Measurements from ENCODE around the gene DYNC1I1. TPM values are rescaled to one million over a fixed set of nuclear protein-coding genes. Genes with fewer than 3 reads are reported as not detected.

Gene DYNC1I1
- total RNA-seq, 1 experiment from 2014 or later = 3.6 TPM

- ChIA-PET CTCF (interaction anchor here (0.8 kb wide), 1 partner anchor 190 kb away, joined by 3 read pairs; no protein-coding TSS in a partner anchor), POLR2A (ENCODE audit: low non-redundant PET) (no interaction called here)
- Histone ChIP-seq H3K27ac (ENCODE audit: low read depth, low read length, poor library complexity, severe bottlenecking) (no peak overlapping the region), H3K4me1 (ENCODE audit: insufficient read depth, low read length, poor library complexity, severe bottlenecking) (peaks cover 44% of the 10 kb centered on the region), H3K4me3 (ENCODE audit: low read depth, low read length, poor library complexity, severe bottlenecking) (no peak overlapping the region), H3K27me3 (replicated peaks; ENCODE audit: insufficient read depth, low read depth, low read length, poor library complexity) (no peaks in the 10 kb centered on the region), H3K9me3 (ENCODE audit: low read depth, low read length, poor library complexity, severe bottlenecking) (no peaks in the 10 kb centered on the region), H3K36me3 (ENCODE audit: insufficient read depth, low read length, poor library complexity, severe bottlenecking) (no peaks in the 10 kb centered on the region)
- TF ChIP-seq CTCF (conservative IDR thresholded peaks at IDR 0.05; ENCODE audit: low read depth, low read length) (no peak), EZH2 (IDR thresholded peaks at IDR 0.05; ENCODE audit: borderline replicate concordance, low read depth, low read length, poor library complexity, severe bottlenecking) (no peak)
- intact Hi-C loops (cut with micrococcal nuclease; ENCODE audit: unreplicated experiment) = loop anchor here (5.0 kb wide), 1 partner anchor 188 kb away; no protein-coding TSS in a partner anchor
- no peak for DNase-seq (ENCODE audit: low spot score)
- no TSS peak for BruUV-seq (replicated peaks)
Observed at GRCh38 chr7:95910341-95910740, 138.0 kb downstream of the DYNC1I1 start.

GRCh38 chr7:95915731-95916130, 143.4 kb downstream of the DYNC1I1 start:
- BruUV-seq (replicated peaks) = no TSS peak

GRCh38 chr7:95916573-95917297, 144.4 kb downstream of the DYNC1I1 start:
- Histone ChIP-seq H3K27ac (ENCODE audit: low read depth, low read length, poor library complexity, severe bottlenecking) (peak overlapping the region; percentile 20), H3K4me1 (ENCODE audit: insufficient read depth, low read length, poor library complexity, severe bottlenecking) (peaks cover 15% of the 10 kb centered on the region), H3K9me3 (ENCODE audit: low read depth, low read length, poor library complexity, severe bottlenecking) (no peaks in the 10 kb centered on the region), H3K27me3 (replicated peaks; ENCODE audit: insufficient read depth, low read depth, low read length, poor library complexity) (no peaks in the 10 kb centered on the region), H3K4me3 (ENCODE audit: low read depth, low read length, poor library complexity, severe bottlenecking) (peak overlapping the region; percentile 31), H3K36me3 (ENCODE audit: insufficient read depth, low read length, poor library complexity, severe bottlenecking) (no peaks in the 10 kb centered on the region)
- ChIA-PET POLR2A (ENCODE audit: low non-redundant PET) (no interaction called here), CTCF (interaction anchor here (0.6 to 1.0 kb wide), 2 partner anchors 271 to 1111 kb away, joined by 4 read pairs; no protein-coding TSS in a partner anchor)
- BruUV-seq (replicated peaks) = no TSS peak
- TF ChIP-seq CTCF (conservative IDR thresholded peaks at IDR 0.05; ENCODE audit: low read depth, low read length) = peak; percentile 97
- TF ChIP-seq EZH2 (IDR thresholded peaks at IDR 0.05; ENCODE audit: borderline replicate concordance, low read depth, low read length, poor library complexity, severe bottlenecking) = no peak
- intact Hi-C loops (cut with micrococcal nuclease; ENCODE audit: unreplicated experiment) = loop anchor here (1.0 to 5.0 kb wide), 6 partner anchors 160 to 1918 kb away; no protein-coding TSS in a partner anchor
- peak; percentile 82 for DNase-seq (ENCODE audit: low spot score)

More at GRCh38 chr7:95915731-95916130, 143.4 kb downstream of the DYNC1I1 start:
- no peak overlapping the region for H3K27ac ChIP-seq (ENCODE audit: low read depth, low read length, poor library complexity, severe bottlenecking)
- H3K4me3 ChIP-seq (ENCODE audit: low read depth, low read length, poor library complexity, severe bottlenecking) = peak overlapping the region; percentile 31
- H3K36me3 ChIP-seq (ENCODE audit: insufficient read depth, low read length, poor library complexity, severe bottlenecking) = no peaks in the 10 kb centered on the region
- H3K4me1 ChIP-seq (ENCODE audit: insufficient read depth, low read length, poor library complexity, severe bottlenecking) = peaks cover 15% of the 10 kb centered on the region
- no peak for DNase-seq (ENCODE audit: low spot score)
- TF ChIP-seq EZH2 (IDR thresholded peaks at IDR 0.05; ENCODE audit: borderline replicate concordance, low read depth, low read length, poor library complexity, severe bottlenecking) (no peak), CTCF (conservative IDR thresholded peaks at IDR 0.05; ENCODE audit: low read depth, low read length) (no peak)
- H3K27me3 ChIP-seq (replicated peaks; ENCODE audit: insufficient read depth, low read depth, low read length, poor library complexity) = no peaks in the 10 kb centered on the region
- no peaks in the 10 kb centered on the region for H3K9me3 ChIP-seq (ENCODE audit: low read depth, low read length, poor library complexity, severe bottlenecking)
- intact Hi-C loops (cut with micrococcal nuclease; ENCODE audit: unreplicated experiment) = loop anchor here (1.0 to 5.0 kb wide), 6 partner anchors 161 to 1919 kb away; no protein-coding TSS in a partner anchor
- CTCF ChIA-PET = no interaction called here
- POLR2A ChIA-PET (ENCODE audit: low non-redundant PET) = no interaction called here

All from A673 (cell line).